Psoas muscle (tissue), 8 donors: ENCODE data around the gene COL5A1. TPM values are rescaled to one million over a fixed set of nuclear protein-coding genes. Genes with fewer than 3 reads are reported as not detected.

Source experiments
- ATAC-seq, 4 donors: fragments of 200-7000 bp; cut with Tn5 transposase; one replicate each; pipeline ENCODE4 v1.9.1; 2020; ENCODE audit warnings: moderate library complexity in 3 of 4, mild to moderate bottlenecking in 2 of 4
- DNase-seq, 2 donors: peaks; one replicate each; pipeline ENCODE4 v3.0.0-alpha.2; 2020
- H3K27ac ChIP-seq: fragments of 200-600 bp; one replicate; pipeline ENCODE4 v1.8.0; 2022
- H3K27me3 ChIP-seq, 3 donors: fragments of 200-600 bp in 1 of 3; one replicate each; pipeline versions ENCODE4 v1.6.1 to v1.8.0; 2013 to 2022; ENCODE audit warnings: low read length in 2 of 3, mild to moderate bottlenecking in 2 of 3, moderate library complexity in 1 of 3; ENCODE audit not compliant: insufficient read depth in 3 of 3
- H3K36me3 ChIP-seq, 2 donors: fragments of 200-600 bp in 1 of 2; one replicate each; pipeline versions ENCODE4 v1.6.1 to v1.8.0; 2013 to 2022; ENCODE audit warnings: low read depth in 1 of 2, mild to moderate bottlenecking in 1 of 2, moderate library complexity in 1 of 2; ENCODE audit not compliant: insufficient read depth in 1 of 2
- H3K4me1 ChIP-seq: fragments of 200-600 bp; one replicate; pipeline ENCODE4 v1.8.0; 2022
- H3K4me3 ChIP-seq: fragments of 200-600 bp; one replicate; pipeline ENCODE4 v1.8.0; 2022; ENCODE audit warnings: mild to moderate bottlenecking
- H3K9me3 ChIP-seq: fragments of 200-600 bp; one replicate; pipeline ENCODE4 v1.8.0; 2022
- WGBS, 3 donors: extraction: QIAGEN DNeasy Blood & Tissue Kit; methylation state at CpG; one replicate each; pipeline versions ENCODE4 v1.1.6 to v1.1.7; 2013; 5-methylcytosine and 5-hydroxymethylcytosine counted together
- intact Hi-C, 2 donors: fragments of 100-400 bp; cut with DNase I; formaldehyde crosslinking; loops; one replicate each; pipeline versions ENCODE4 v1.11.0 to v1.14.2; 2022
- polyA plus RNA-seq, 3 donors: library from polyadenylated mRNA; stranded (reverse); fragments of 200-250 nt; gene quantifications; one replicate each; pipeline ENCODE4 v1.2.3, GENCODE V29; 2013
- total RNA-seq, 4 donors: library from RNA; stranded (reverse); fragmentation: NEBNext Ultra II Directional in 2 of 4; extraction: Animal tissue kit (Norgen Biotek cat#: 25700) in 2 of 4; gene quantifications; one replicate each; pipeline versions ENCODE4 v1.2.1 to v1.2.4, GENCODE V29; 2021 to 2023
- TF ChIP-seq, protein P1 (sequence below): fragments of 200-600 bp; IDR thresholded peaks from one replicate; pipeline ENCODE4 v1.8.0; 2022; ENCODE audit warnings: antibody characterized with exemption
- donor health status: healthy with polysubstance abuse.
- donor health status: DM: no; HTN: no; CAD: no; lungs with moderate emphysema.
- donor health status: Bipolar disorder and iron deficiency.
- donor health status: healthy.
- donor health status: DM: yes; HTN: yes; CAD: no.
- donor health status: DM: no; HTN: no; CAD: no.
- donor health status: DM: no; HTN: no; CAD: no.
- donor health status: DM: yes; HTN: yes; CAD: no.

Gene COL5A1
- total and polyA plus RNA-seq, 7 donors: 1.7 to 11.3 (median 3.4) TPM

DNA sequence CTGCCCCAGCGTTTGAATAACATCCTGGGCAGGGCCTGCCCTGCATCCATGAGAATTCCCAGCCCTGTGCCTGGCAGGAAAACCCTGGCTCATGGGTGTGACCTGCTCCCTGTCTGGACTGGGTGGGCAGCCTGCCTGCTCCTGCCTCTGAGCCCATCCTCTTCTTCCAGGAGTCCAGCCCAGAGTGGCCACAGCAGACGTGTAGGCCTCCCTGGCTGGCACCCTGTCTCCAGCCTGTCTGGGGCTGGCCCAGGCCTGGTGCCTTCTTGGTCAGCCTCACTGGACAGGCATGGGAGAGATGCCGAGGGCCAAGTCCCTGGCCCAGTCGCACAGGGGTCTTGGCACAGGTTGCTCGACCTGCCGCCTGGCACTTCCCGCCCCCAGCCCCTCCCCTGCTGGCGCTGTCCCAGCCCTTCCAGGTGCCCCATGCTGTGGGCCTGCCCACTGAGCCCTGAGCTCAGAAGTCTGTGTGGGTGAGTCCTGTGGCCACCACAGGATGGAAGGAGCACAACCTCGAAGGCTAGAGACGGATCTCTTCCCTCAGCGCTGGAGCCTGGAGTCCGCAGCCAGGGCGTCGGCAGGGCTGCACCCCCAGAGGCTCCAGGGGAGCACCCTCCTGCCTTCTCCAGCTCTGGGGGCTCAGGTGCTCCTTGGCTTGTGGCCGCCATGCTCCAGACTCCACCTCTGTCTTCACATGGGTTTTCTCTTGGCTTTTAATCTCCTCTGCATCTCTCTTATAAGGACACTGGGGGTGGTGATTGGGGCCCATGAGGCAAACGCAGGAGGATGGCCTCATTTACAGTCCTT is 11.8 kb upstream of the COL5A1 start:
- TF ChIP-seq, protein P1, sequence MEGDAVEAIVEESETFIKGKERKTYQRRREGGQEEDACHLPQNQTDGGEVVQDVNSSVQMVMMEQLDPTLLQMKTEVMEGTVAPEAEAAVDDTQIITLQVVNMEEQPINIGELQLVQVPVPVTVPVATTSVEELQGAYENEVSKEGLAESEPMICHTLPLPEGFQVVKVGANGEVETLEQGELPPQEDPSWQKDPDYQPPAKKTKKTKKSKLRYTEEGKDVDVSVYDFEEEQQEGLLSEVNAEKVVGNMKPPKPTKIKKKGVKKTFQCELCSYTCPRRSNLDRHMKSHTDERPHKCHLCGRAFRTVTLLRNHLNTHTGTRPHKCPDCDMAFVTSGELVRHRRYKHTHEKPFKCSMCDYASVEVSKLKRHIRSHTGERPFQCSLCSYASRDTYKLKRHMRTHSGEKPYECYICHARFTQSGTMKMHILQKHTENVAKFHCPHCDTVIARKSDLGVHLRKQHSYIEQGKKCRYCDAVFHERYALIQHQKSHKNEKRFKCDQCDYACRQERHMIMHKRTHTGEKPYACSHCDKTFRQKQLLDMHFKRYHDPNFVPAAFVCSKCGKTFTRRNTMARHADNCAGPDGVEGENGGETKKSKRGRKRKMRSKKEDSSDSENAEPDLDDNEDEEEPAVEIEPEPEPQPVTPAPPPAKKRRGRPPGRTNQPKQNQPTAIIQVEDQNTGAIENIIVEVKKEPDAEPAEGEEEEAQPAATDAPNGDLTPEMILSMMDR: no peak

DNA sequence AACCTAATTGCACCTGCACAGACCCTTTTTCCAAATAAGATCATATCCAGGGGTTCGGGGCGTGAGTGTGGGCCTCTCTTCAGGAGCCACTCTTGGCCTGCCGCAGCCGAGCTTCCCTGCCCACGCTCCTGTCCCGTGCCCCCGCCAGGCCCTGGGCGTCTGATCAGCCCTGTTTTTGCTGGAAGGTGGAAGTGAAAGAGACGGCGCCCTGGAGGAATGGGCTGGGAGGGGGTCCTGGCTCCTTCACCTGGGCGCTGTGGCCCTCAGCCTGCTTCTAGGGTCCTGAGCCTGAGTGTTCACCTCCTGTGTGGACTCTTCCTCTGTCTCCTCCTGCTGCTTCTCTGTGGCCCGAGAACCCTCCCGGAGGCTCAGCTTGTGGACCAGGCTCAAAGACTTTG is 11.2 kb upstream of the COL5A1 start:
- Histone ChIP-seq H3K4me3 (no peak overlapping the region), H3K4me1 (no peaks in the 10 kb centered on the region), H3K27ac (no peak overlapping the region), H3K9me3 (no peaks in the 10 kb centered on the region), H3K36me3 (no peaks in the 10 kb centered on the region), H3K27me3 (peaks cover 0 to 17% (median 3%) of the 10 kb centered on the region in 3 donors)
- whole genome bisulfite sequencing, 3 donors: 95 to 98% (median 97%) methylated on average over 13 of the region's 13 CpGs
- intact Hi-C loops: loop anchor here in 1 of 2 donors (10.0 kb wide), 1 partner anchor 156 kb away; no protein-coding TSS in a partner anchor
- DNase-seq (peak in 1 of 2 donors; percentile 35), ATAC-seq (no peak)
- TF ChIP-seq, protein P1: no peak

More for the DNA sequence above, 11.8 kb upstream of the COL5A1 start:
- WGBS, 3 donors: 73 to 77% (median 74%) methylated on average over 16 of the region's 16 CpGs
- Histone ChIP-seq H3K27ac (no peak overlapping the region), H3K4me3 (no peak overlapping the region), H3K27me3 (peaks cover 0 to 17% (median 3%) of the 10 kb centered on the region in 3 donors), H3K4me1 (no peaks in the 10 kb centered on the region), H3K36me3 (no peaks in the 10 kb centered on the region), H3K9me3 (no peaks in the 10 kb centered on the region)
- intact Hi-C loops: loop anchor here in 1 of 2 donors (10.0 kb wide), 1 partner anchor 155 kb away; no protein-coding TSS in a partner anchor
- DNase-seq: peak in 1 of 2 donors; percentile 36
- ATAC-seq: no peak

DNA sequence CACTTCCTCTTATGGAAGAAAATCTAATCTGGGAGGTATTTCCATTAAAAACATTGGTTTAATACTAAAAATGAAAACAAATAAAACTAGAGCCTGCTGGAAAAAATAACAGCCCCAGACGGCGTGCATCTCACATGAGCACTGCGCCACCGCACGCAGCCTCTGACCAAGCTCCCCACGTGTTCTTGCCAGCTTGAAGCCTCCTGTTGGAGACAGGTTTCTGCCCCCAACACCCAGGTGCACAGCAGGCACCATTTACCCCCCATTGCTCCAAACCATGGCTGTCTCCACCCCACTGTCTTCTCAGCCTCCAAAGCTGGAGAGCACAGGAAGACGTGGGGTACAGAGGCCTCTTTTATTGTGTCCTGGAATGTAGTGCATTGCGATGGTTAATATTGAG is 10.7 kb upstream of the COL5A1 start:
- no peaks in the 10 kb centered on the region for H3K9me3 ChIP-seq
- H3K36me3 ChIP-seq: no peaks in the 10 kb centered on the region
- TF ChIP-seq, protein P1: no peak
- DNase-seq (no peak), ATAC-seq (no peak)
- 91 to 96% (median 94%) methylated on average over 8 of the region's 8 CpGs for WGBS, 3 donors
- peaks cover 0 to 17% (median 3%) of the 10 kb centered on the region in 3 donors for H3K27me3 ChIP-seq
- no peaks in the 10 kb centered on the region for H3K4me1 ChIP-seq
- no peak overlapping the region for H3K27ac ChIP-seq
- intact Hi-C loops: loop anchor here in 1 of 2 donors (10.0 kb wide), 1 partner anchor 156 kb away; no protein-coding TSS in a partner anchor
- H3K4me3 ChIP-seq: no peak overlapping the region

DNA sequence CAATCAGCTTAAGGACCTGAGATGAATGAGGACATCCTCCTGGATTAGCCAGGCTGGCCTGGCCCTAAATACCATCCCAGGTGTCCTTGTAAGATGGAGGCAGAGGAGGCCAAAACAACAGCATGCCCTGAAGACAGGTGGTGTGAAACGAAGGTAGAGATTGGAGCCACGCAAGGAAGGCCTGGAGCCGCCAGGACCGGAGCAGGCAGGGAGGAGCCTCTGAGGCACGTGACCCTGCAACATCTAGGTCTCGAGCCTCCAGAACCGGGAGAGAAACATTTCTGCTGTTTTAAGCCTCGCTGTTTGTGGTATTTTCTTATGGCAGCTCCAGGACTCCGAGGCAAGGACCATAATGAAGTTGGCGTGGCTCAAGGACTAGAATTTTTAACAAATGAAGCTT is 9.7 kb upstream of the COL5A1 start:
- no peaks in the 10 kb centered on the region for H3K36me3 ChIP-seq
- peak in 1 of 2 donors; percentile 21 for DNase-seq
- TF ChIP-seq, protein P1: no peak
- H3K27me3 ChIP-seq: peaks cover 0 to 17% (median 3%) of the 10 kb centered on the region in 3 donors
- H3K4me1 ChIP-seq: no peaks in the 10 kb centered on the region
- intact Hi-C loops: loop anchor here in 1 of 2 donors (10.0 kb wide), 1 partner anchor 157 kb away; no protein-coding TSS in a partner anchor
- no peak overlapping the region for H3K4me3 ChIP-seq
- WGBS, 3 donors: 84 to 96% (median 86%) methylated on average over 10 of the region's 10 CpGs
- H3K27ac ChIP-seq: no peak overlapping the region
- H3K9me3 ChIP-seq: no peaks in the 10 kb centered on the region
- ATAC-seq: no peak
